Thoracic aorta (tissue), 2 donors: ENCODE measurements around the gene TRIM2. TPM values are rescaled to one million over a fixed set of nuclear protein-coding genes. Genes with fewer than 3 reads are reported as not detected.

ENCODE experiments used
- ATAC-seq: fragments of 150-250 bp; one replicate; pipeline ENCODE4 v1.8.0; 2017; ENCODE audit warnings: low read depth; ENCODE audit not compliant: insufficient number of reproducible peaks, low FRiP score
- DNase-seq: peaks from one replicate; pipeline ENCODE4 v3.0.0-alpha.2; 2020; ENCODE audit warnings: low spot score
- H3K27ac ChIP-seq, 2 donors: fragments of 200-600 bp; sonication (generic); 1 replicate in 1 of 2; 2 replicates in 1 of 2; pipeline ENCODE4 v1.5.1; 2016; ENCODE audit warnings: mild to moderate bottlenecking in 2 of 2, moderate library complexity in 2 of 2
- H3K27me3 ChIP-seq: fragments of 200-600 bp; sonication (generic); replicated peaks from 2 replicates; pipeline ENCODE4 v1.6.0; 2016; ENCODE audit warnings: mild to moderate bottlenecking; ENCODE audit not compliant: insufficient read depth
- H3K36me3 ChIP-seq: fragments of 200-600 bp; sonication (generic); one replicate; pipeline ENCODE4 v1.5.1; 2016
- H3K4me1 ChIP-seq, 2 donors: fragments of 200-600 bp; sonication (generic); 1 replicate in 1 of 2; 2 replicates in 1 of 2; pipeline versions ENCODE4 v1.5.1 to v1.6.0; 2016; ENCODE audit warnings: low read depth in 2 of 2, mild to moderate bottlenecking in 1 of 2; ENCODE audit not compliant: control insufficient read depth in 1 of 2
- H3K4me3 ChIP-seq: fragments of 200-600 bp; sonication (generic); 2 replicates; pipeline ENCODE4 v1.5.1; 2016; ENCODE audit warnings: mild to moderate bottlenecking
- H3K9me3 ChIP-seq: fragments of 200-600 bp; sonication (generic); 2 replicates; pipeline ENCODE4 v1.5.1; 2016
- CTCF ChIP-seq: fragments of 200-600 bp; sonication (generic); IDR thresholded peaks from one replicate; pipeline ENCODE4 v1.5.1; 2019; ENCODE audit warnings: antibody characterized with exemption
- total RNA-seq, 2 donors: library from RNA; depleted of rRNA; stranded (reverse); fragments of >200 nt; gene quantifications; one replicate each; pipeline versions ENCODE4 v1.1.0 to v1.2.3, GENCODE V29; 2016

Gene TRIM2
- total RNA-seq, 2 donors from 2014 or later, result 31.7 to 41.3 TPM

DNA sequence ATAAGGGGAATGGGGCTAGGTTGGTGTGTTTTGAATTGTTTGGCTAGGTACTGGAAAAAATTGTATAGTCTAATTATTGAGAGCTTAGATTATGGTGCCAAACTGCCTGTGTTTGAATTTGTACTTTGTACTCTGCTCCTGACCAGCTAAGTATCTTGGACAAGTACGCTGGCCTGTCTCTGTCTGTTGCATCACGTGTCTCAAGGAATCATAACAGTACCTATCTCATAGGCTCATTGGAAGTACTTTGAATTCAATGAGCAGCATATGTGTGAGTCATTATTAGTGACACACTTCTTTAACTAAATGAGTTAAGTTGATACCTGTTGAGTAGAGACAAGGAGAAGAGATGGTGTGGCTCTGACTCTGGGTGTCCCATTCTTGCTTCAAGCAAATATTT, 70.7 kb downstream of the TRIM2 start:
- Histone ChIP-seq H3K36me3 (no peaks in the 10 kb centered on the region), H3K4me1 (peaks cover 0 to 6% of the 10 kb centered on the region in 2 donors), H3K27ac (no peak overlapping the region), H3K27me3 (no peaks in the 10 kb centered on the region), H3K4me3 (no peak overlapping the region), H3K9me3 (no peaks in the 10 kb centered on the region)
- no peak for TF ChIP-seq CTCF
- no peak for DNase-seq
- no peak for ATAC-seq

- Histone ChIP-seq H3K36me3 (no peaks in the 10 kb centered on the region), H3K9me3 (no peaks in the 10 kb centered on the region), H3K4me1 (peaks cover 0 to 6% of the 10 kb centered on the region in 2 donors), H3K4me3 (no peak overlapping the region), H3K27ac (no peak overlapping the region), H3K27me3 (no peaks in the 10 kb centered on the region)
- ATAC-seq, result no peak
- DNase-seq, result no peak
- TF ChIP-seq CTCF, result no peak
These were observed 71.4 kb downstream of the TRIM2 start for GRCh38 chr4:153275380-153276276.

DNA sequence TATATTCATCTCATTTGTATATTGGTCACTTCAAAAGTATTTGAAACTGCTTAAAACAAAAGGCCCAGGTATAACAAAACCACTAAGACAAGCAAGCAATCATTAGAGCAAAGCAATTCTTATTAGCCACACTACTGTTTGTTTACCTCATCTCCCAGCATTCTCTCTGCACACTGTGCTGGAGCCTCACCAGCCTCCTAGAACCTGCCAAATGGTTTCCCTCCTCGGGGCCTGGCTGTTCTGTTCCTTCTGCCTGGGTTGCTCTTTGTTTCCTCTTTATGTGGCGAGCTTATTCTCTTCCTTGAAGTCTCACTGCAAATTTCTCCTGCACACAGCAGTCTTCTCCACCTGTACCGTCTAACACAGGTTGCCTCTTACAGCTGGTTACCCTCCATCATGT, 72.7 kb downstream of the TRIM2 start:
- no peak for ATAC-seq

DNA sequence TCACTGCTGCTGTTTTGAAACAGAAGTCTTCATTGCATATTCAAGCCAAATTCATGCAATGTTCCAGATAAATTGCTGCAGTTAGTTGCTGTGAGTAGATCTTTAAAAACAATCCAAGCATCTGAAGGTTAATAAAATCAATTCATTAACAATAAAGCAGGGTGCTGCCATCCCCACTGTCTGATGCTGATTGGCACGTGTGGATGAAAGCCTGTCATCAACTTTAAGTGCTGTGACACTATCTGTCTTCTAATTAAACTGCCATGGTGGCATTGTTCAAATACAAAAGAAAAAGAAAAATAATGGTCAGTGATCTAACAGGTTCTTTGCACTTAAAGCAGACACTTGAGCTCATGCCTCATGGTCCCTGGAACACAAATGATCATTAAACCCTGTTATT, 77.2 kb downstream of the TRIM2 start:
- Histone ChIP-seq H3K9me3 (peaks cover 5% of the 10 kb centered on the region), H3K4me1 (peaks cover 0 to 6% of the 10 kb centered on the region in 2 donors), H3K4me3 (no peak overlapping the region), H3K27me3 (no peaks in the 10 kb centered on the region), H3K27ac (no peak overlapping the region), H3K36me3 (peaks cover 7% of the 10 kb centered on the region)
- no peak for ATAC-seq
- no peak for TF ChIP-seq CTCF
- DNase-seq, result no peak

More for the DNA sequence above, 72.7 kb downstream of the TRIM2 start:
- H3K27me3 ChIP-seq, result no peaks in the 10 kb centered on the region
- peaks cover 0 to 6% of the 10 kb centered on the region in 2 donors for H3K4me1 ChIP-seq
- peaks cover 4% of the 10 kb centered on the region for H3K36me3 ChIP-seq
- H3K4me3 ChIP-seq, result no peak overlapping the region
- TF ChIP-seq CTCF, result no peak
- DNase-seq, result no peak
- H3K9me3 ChIP-seq, result no peaks in the 10 kb centered on the region
- H3K27ac ChIP-seq, result no peak overlapping the region

DNA sequence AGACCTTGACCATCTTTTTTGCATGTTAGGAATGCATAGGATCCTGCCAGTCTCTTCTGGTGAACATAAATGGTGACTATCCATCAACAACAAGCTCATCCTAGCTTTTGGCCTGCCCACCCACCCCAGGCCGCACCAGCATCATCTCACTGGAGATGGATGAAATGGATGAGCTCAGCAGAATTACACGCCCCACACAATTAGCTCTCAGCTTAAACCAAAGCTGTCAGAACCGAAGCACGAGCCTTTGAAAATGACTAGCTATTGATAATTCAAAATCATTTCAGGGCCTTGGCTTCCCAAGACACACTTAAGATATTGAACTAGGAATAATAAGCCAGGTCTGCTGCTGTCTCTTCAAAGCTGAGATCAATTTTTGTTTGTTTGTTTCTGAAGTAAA, 77.8 kb downstream of the TRIM2 start:
- H3K9me3 ChIP-seq, result peaks cover 5% of the 10 kb centered on the region
- ATAC-seq (no peak), DNase-seq (no peak)
- peaks cover 7% of the 10 kb centered on the region for H3K36me3 ChIP-seq
- no peak overlapping the region for H3K27ac ChIP-seq
- no peak overlapping the region for H3K4me3 ChIP-seq
- peaks cover 0 to 3% of the 10 kb centered on the region in 2 donors for H3K4me1 ChIP-seq
- H3K27me3 ChIP-seq, result no peaks in the 10 kb centered on the region
- no peak for TF ChIP-seq CTCF
